A549 (cell line): ENCODE data around the gene SHISA8.

Experiments
- BHLHE40 ChIP-seq: IDR thresholded peaks from 2 replicates; pipeline ENCODE4 v1.6.1; 2012; ENCODE audit warnings: low read depth, low read length, inconsistent platforms
- CBX2 ChIP-seq: fragments of 200-600 bp; sonication (generic); IDR thresholded peaks from 2 replicates; pipeline ENCODE4 v1.6.1; 2016; ENCODE audit warnings: low read depth, mild to moderate bottlenecking, borderline replicate concordance
- CEBPB ChIP-seq, 2 experiments: fragments of >200 bp in 1 of 2; sonication (Bioruptor Twin) in 1 of 2; formaldehyde crosslinking in 1 of 2; IDR thresholded peaks; 2 replicates each; pipeline ENCODE4 v1.6.1; 2012 to 2016
- CTCF ChIP-seq: fragments of >200 bp; sonication (Bioruptor Twin); formaldehyde crosslinking; IDR thresholded peaks from 3 replicates; pipeline ENCODE4 v1.5.1; 2016
- EHMT2 ChIP-seq: fragments of 200-600 bp; sonication (generic); IDR thresholded peaks from 2 replicates; pipeline ENCODE4 v1.6.1; 2016; ENCODE audit warnings: antibody characterized with exemption, low read depth, mild to moderate bottlenecking, moderate library complexity
- FOSL2 ChIP-seq, 2 experiments: fragments of 450-650 bp in 1 of 2; fragments of >200 bp in 1 of 2; sonication (Bioruptor Twin) in 1 of 2; formaldehyde crosslinking; IDR thresholded peaks; 2 replicates each; pipeline versions ENCODE4 v1.5.0 to v1.6.1; 2016 to 2020; ENCODE audit warnings: mild to moderate bottlenecking in 1 of 2, moderate library complexity in 1 of 2
- MYC ChIP-seq: IDR thresholded peaks from 2 replicates; pipeline ENCODE4 v1.6.1; 2012; ENCODE audit warnings: mild to moderate bottlenecking, inconsistent platforms, low read length, improper control_type of control experiment, borderline replicate concordance
- POLR2A ChIP-seq: IDR thresholded peaks from 2 replicates; pipeline ENCODE4 v1.6.1; 2012; ENCODE audit warnings: mild to moderate bottlenecking, low read length
- POLR2AphosphoS2 ChIP-seq: conservative IDR thresholded peaks from 2 replicates; pipeline ENCODE4 v1.6.1; 2012; ENCODE audit warnings: low read length, improper control_type of control experiment, inconsistent platforms
- TF ChIP-seq, protein P1 (sequence below): fragments of >200 bp; sonication (Bioruptor Twin); formaldehyde crosslinking; IDR thresholded peaks from 3 replicates; pipeline ENCODE4 v1.6.1; 2016
- TF ChIP-seq, protein P2 (sequence below): fragments of 200-600 bp; sonication (generic); IDR thresholded peaks from 2 replicates; pipeline ENCODE4 v1.6.1; 2016; ENCODE audit warnings: antibody characterized with exemption, mild to moderate bottlenecking, moderate library complexity
- TF ChIP-seq, protein P3 (sequence below): fragments of 450-650 bp; IDR thresholded peaks from 2 replicates; pipeline ENCODE4 v1.6.1; 2014; ENCODE audit warnings: antibody characterized with exemption
- TF ChIP-seq, protein P4 (sequence below): fragments of 250-450 bp; sonication (Bioruptor Pico); IDR thresholded peaks from 2 replicates; pipeline ENCODE4 v1.5.0; 2021; ENCODE audit warnings: mild to moderate bottlenecking, moderate library complexity, borderline replicate concordance

- no peak for TF ChIP-seq POLR2A
- no peak for TF ChIP-seq EHMT2
- no peak for TF ChIP-seq FOSL2 (IDR thresholded peaks at IDR 0.05)
- no peak for TF ChIP-seq FOSL2 (CRISPR knock-in tag; IDR thresholded peaks at IDR 0.05)
- TF ChIP-seq CEBPB (IDR thresholded peaks at IDR 0.05): no peak
- TF ChIP-seq MYC: no peak
- TF ChIP-seq, protein P1, sequence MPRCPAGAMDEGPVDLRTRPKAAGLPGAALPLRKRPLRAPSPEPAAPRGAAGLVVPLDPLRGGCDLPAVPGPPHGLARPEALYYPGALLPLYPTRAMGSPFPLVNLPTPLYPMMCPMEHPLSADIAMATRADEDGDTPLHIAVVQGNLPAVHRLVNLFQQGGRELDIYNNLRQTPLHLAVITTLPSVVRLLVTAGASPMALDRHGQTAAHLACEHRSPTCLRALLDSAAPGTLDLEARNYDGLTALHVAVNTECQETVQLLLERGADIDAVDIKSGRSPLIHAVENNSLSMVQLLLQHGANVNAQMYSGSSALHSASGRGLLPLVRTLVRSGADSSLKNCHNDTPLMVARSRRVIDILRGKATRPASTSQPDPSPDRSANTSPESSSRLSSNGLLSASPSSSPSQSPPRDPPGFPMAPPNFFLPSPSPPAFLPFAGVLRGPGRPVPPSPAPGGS: no peak
- no peak for TF ChIP-seq CTCF
- no peak for TF ChIP-seq POLR2AphosphoS2
- TF ChIP-seq, protein P2, sequence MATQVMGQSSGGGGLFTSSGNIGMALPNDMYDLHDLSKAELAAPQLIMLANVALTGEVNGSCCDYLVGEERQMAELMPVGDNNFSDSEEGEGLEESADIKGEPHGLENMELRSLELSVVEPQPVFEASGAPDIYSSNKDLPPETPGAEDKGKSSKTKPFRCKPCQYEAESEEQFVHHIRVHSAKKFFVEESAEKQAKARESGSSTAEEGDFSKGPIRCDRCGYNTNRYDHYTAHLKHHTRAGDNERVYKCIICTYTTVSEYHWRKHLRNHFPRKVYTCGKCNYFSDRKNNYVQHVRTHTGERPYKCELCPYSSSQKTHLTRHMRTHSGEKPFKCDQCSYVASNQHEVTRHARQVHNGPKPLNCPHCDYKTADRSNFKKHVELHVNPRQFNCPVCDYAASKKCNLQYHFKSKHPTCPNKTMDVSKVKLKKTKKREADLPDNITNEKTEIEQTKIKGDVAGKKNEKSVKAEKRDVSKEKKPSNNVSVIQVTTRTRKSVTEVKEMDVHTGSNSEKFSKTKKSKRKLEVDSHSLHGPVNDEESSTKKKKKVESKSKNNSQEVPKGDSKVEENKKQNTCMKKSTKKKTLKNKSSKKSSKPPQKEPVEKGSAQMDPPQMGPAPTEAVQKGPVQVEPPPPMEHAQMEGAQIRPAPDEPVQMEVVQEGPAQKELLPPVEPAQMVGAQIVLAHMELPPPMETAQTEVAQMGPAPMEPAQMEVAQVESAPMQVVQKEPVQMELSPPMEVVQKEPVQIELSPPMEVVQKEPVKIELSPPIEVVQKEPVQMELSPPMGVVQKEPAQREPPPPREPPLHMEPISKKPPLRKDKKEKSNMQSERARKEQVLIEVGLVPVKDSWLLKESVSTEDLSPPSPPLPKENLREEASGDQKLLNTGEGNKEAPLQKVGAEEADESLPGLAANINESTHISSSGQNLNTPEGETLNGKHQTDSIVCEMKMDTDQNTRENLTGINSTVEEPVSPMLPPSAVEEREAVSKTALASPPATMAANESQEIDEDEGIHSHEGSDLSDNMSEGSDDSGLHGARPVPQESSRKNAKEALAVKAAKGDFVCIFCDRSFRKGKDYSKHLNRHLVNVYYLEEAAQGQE: no peak
- TF ChIP-seq, protein P3, sequence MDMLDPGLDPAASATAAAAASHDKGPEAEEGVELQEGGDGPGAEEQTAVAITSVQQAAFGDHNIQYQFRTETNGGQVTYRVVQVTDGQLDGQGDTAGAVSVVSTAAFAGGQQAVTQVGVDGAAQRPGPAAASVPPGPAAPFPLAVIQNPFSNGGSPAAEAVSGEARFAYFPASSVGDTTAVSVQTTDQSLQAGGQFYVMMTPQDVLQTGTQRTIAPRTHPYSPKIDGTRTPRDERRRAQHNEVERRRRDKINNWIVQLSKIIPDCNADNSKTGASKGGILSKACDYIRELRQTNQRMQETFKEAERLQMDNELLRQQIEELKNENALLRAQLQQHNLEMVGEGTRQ: no peak
- no peak for TF ChIP-seq BHLHE40
- TF ChIP-seq, protein P4, sequence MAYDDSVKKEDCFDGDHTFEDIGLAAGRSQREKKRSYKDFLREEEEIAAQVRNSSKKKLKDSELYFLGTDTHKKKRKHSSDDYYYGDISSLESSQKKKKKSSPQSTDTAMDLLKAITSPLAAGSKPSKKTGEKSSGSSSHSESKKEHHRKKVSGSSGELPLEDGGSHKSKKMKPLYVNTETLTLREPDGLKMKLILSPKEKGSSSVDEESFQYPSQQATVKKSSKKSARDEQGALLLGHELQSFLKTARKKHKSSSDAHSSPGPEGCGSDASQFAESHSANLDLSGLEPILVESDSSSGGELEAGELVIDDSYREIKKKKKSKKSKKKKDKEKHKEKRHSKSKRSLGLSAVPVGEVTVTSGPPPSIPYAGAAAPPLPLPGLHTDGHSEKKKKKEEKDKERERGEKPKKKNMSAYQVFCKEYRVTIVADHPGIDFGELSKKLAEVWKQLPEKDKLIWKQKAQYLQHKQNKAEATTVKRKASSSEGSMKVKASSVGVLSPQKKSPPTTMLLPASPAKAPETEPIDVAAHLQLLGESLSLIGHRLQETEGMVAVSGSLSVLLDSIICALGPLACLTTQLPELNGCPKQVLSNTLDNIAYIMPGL (CRISPR knock-in tag): no peak
- no peak for TF ChIP-seq CBX2
Observed at GRCh38 chr22:41934284-41935014, 19.6 kb upstream of the SHISA8 start.
